GM12878 (cell line): ENCODE data around the gene PPP1CC. TPM values are rescaled to one million over a fixed set of nuclear protein-coding genes. Genes with fewer than 3 reads are reported as not detected.

Experiments used
- ATAC-seq: fragments of 200-7000 bp; cut with Tn5 transposase; 3 replicates; pipeline ENCODE4 v1.9.1; 2020; ENCODE audit warnings: mild to moderate bottlenecking, moderate library complexity
- BruUV-seq: library from RNA; stranded (reverse); fragments of 400-500 nt; replicated peaks from 2 replicates; lab custom pipeline; 2021; lab: Mats Ljungman, UMichigan
- CTCF ChIA-PET: fragments of 300-600 bp; sonication (Branson Sonifier 250); formaldehyde crosslinking; extraction: SDS; loops from one replicate; lab custom pipeline; 2021; ENCODE audit warnings: inconsistent platforms; lab: Yijun Ruan, JAX
- POLR2A ChIA-PET: fragments of 350-600 bp; formaldehyde crosslinking; extraction: SDS; loops from one replicate; lab custom pipeline; 2021; ENCODE audit warnings: inconsistent platforms; lab: Charles Lee
- RAD21 ChIA-PET: fragments of 300-600 bp; sonication (Branson Sonifier 250); formaldehyde crosslinking; loops from one replicate; lab custom pipeline; 2023; ENCODE audit warnings: antibody characterized with exemption; ENCODE audit not compliant: unreplicated experiment; lab: Charles Lee
- SMC1A ChIA-PET: fragments of 300-600 bp; sonication (Branson Sonifier 250); formaldehyde crosslinking; loops from one replicate; lab custom pipeline; 2023; ENCODE audit not compliant: unreplicated experiment, uncharacterized antibody; lab: Charles Lee
- DNase-seq: peaks from one replicate; pipeline ENCODE4 v3.0.0-alpha.2; 2011; ENCODE audit warnings: low read depth, low spot score
- FAIRE-seq: peaks from 3 replicates; lab custom pipeline; 2011; peaks lifted over from hg19 to GRCh38; lab: Jason Lieb, UNC
- H2AFZ ChIP-seq: 2 replicates; pipeline ENCODE4 v1.6.0; 2011; ENCODE audit warnings: low read depth, low read length, control low read depth; ENCODE audit not compliant: control insufficient read depth
- H3K27ac ChIP-seq: 2 replicates; pipeline ENCODE4 v1.5.1; 2011; ENCODE audit warnings: control low read depth; ENCODE audit not compliant: control insufficient read depth, insufficient read depth
- H3K27me3 ChIP-seq, 2 experiments: replicated peaks in 1 of 2; 2 replicates each; pipeline versions ENCODE4 v1.6.0 to v1.6.1; 2011; ENCODE audit warnings: low read length in 1 of 2; ENCODE audit not compliant: control insufficient read depth in 2 of 2, insufficient read depth in 2 of 2
- H3K36me3 ChIP-seq, 2 experiments: 2 replicates each; pipeline ENCODE4 v1.5.1; 2011; ENCODE audit warnings: low read length in 1 of 2; ENCODE audit not compliant: control insufficient read depth in 2 of 2, insufficient read depth in 2 of 2
- H3K4me1 ChIP-seq: 2 replicates; pipeline ENCODE4 v1.6.1; 2011; ENCODE audit warnings: mild to moderate bottlenecking, low read length, moderate library complexity, mixed read lengths; ENCODE audit not compliant: control insufficient read depth, insufficient read depth
- H3K4me2 ChIP-seq: 2 replicates; pipeline ENCODE4 v1.6.0; 2011; ENCODE audit warnings: control low read depth; ENCODE audit not compliant: control insufficient read depth, insufficient read depth
- H3K4me3 ChIP-seq: fragments of 200-600 bp; sonication (generic); 2 replicates; pipeline ENCODE4 v1.5.1; 2016
- H3K79me2 ChIP-seq: 2 replicates; pipeline ENCODE4 v1.6.0; 2011; ENCODE audit warnings: low read length; ENCODE audit not compliant: control insufficient read depth, insufficient read depth
- H3K9ac ChIP-seq: 2 replicates; pipeline ENCODE4 v1.8.0; 2011; ENCODE audit warnings: low read length, control low read depth, mixed read lengths; ENCODE audit not compliant: control insufficient read depth, insufficient read depth
- H3K9me3 ChIP-seq: replicated peaks from 3 replicates; pipeline ENCODE4 v1.5.1; 2011; ENCODE audit warnings: mild to moderate bottlenecking, low read length; ENCODE audit not compliant: control insufficient read depth, insufficient read depth
- H4K20me1 ChIP-seq: 2 replicates; pipeline ENCODE4 v1.6.0; 2011; ENCODE audit not compliant: control insufficient read depth, insufficient read depth
- CBFB ChIP-seq: IDR thresholded peaks from 2 replicates; pipeline ENCODE4 v1.6.1; 2016; ENCODE audit warnings: antibody characterized with exemption, low read depth
- MTA3 ChIP-seq: IDR thresholded peaks from 2 replicates; pipeline ENCODE4 v1.6.1; 2012; ENCODE audit warnings: low read length, inconsistent platforms, borderline replicate concordance
- POLR2AphosphoS5 ChIP-seq: IDR thresholded peaks from 2 replicates; pipeline ENCODE4 v1.6.1; 2011; ENCODE audit warnings: mild to moderate bottlenecking, low read length, inconsistent platforms
- STAT1 ChIP-seq: fragments of 450-650 bp; conservative IDR thresholded peaks from 2 replicates; pipeline ENCODE4 v1.6.1; 2014; ENCODE audit warnings: antibody characterized with exemption, mild to moderate bottlenecking
- ZNF207 ChIP-seq: fragments of 450-650 bp; IDR thresholded peaks from 2 replicates; pipeline ENCODE4 v1.6.1; 2014; ENCODE audit warnings: antibody characterized with exemption, mild to moderate bottlenecking, borderline replicate concordance
- WGBS: methylation state at CpG from one replicate; pipeline ENCODE4 v1.1.6; 2016; ENCODE audit warnings: low lambda C conversion rate; ENCODE audit not compliant: insufficient replicate concordance, insufficient coverage; ENCODE audit errors: missing lambda C conversion rate; 5-methylcytosine and 5-hydroxymethylcytosine counted together
- in situ Hi-C: fragments of 300-500 bp; cut with MboI; formaldehyde crosslinking; loops from 9 replicates; pipeline ENCODE4 v1.14.3; 2018; ENCODE audit warnings: mixed read lengths
- intact Hi-C: fragments of 100-400 bp; cut with micrococcal nuclease; formaldehyde crosslinking; loops from one replicate; pipeline ENCODE4 v1.14.2; 2022; ENCODE audit not compliant: unreplicated experiment
- polyA plus RNA-seq, 11 experiments: library from polyadenylated mRNA; depleted of rRNA in 4 of 11; unstranded in 6 of 11; stranded (reverse) in 5 of 11; fragments of >200 nt; fragmentation: Nextera tagmentation in 4 of 11; fragmentation: Illumina TruSeq in 1 of 11; extraction: Ambion mirVana in 4 of 11; extraction: Trizol in 1 of 11; gene quantifications; 1 replicate in 1 of 11; 2 replicates in 10 of 11; pipeline versions ENCODE4 v1.2.1 to v1.2.3, GENCODE V29; 2011 to 2016; ENCODE audit warnings: inconsistent platforms in 2 of 11, missing spikeins in 2 of 11, low read depth in 1 of 11
- total RNA-seq, 4 experiments: library from RNA; depleted of rRNA in 3 of 4; stranded (reverse); fragments of >200 nt in 3 of 4; fragmentation: Illumina TruSeq in 1 of 4; extraction: Trizol in 1 of 4; gene quantifications; 2 replicates each; pipeline versions ENCODE4 v1.2.1 to v1.2.3, GENCODE V29; 2013 to 2021

Gene PPP1CC
- total and polyA plus RNA-seq, 10 of the 15 experiments (the other 5 are each of a cell fraction or from before 2014, with no cell fraction given) = 64.4 to 279 (median 157) TPM

GRCh38 chr12:110744151-110744571, 1.5 kb upstream of the PPP1CC start:
- Histone ChIP-seq H3K4me2 (no peak overlapping the region), H3K79me2 (peaks cover 36% of the 10 kb centered on the region), H3K9ac (no peak overlapping the region), H4K20me1 (no peaks in the 10 kb centered on the region; the same call in 1 of the 2 replicates), H3K27ac (no peak overlapping the region), H3K4me3 (no peak overlapping the region), H3K36me3 (no peaks in the 10 kb centered on the region), H3K4me1 (0 out of 2 replicates have a peak, but pooled peaks cover 3% of the 10 kb centered on the region), H3K27me3 (no peaks in the 10 kb centered on the region), H2AFZ (no peak overlapping the region), H3K9me3 (no peaks in the 10 kb centered on the region)
- ChIA-PET RAD21 (no interaction called here), POLR2A (interaction anchor here (0.6 to 1.5 kb wide), 3 partner anchors 13 to 66 kb away, joined by 3 to 4 read pairs (median 4); no protein-coding TSS in a partner anchor), CTCF (interaction anchor here (0.5 to 0.6 kb wide), 2 partner anchors 659 to 708 kb away, joined by 3 to 5 read pairs; no protein-coding TSS in a partner anchor), SMC1A (interaction anchor here (1.0 to 1.5 kb wide), 3 partner anchors 12 to 39 kb away, joined by 3 read pairs; no protein-coding TSS in a partner anchor)
- in situ Hi-C loops = no loop called here
- 99% methylated on average over 4 of the region's 4 CpGs for WGBS
- intact Hi-C loops = no loop called here
- TF ChIP-seq CBFB (no peak), MTA3 (no peak)
- ATAC-seq = no peak
- no peak for FAIRE-seq
- no TSS peak for BruUV-seq
- DNase-seq = no peak

- DNase-seq (no peak), ATAC-seq (no peak), FAIRE-seq (no peak)
- in situ Hi-C loops = no loop called here
- H3K4me3 ChIP-seq = peak overlapping the region; percentile 59; the same call in 1 of the 2 replicates
- no peak overlapping the region for H3K27ac ChIP-seq
- H3K27me3 ChIP-seq = no peaks in the 10 kb centered on the region
- H3K36me3 ChIP-seq = no peaks in the 10 kb centered on the region
- RAD21 ChIA-PET = no interaction called here
- H3K4me1 ChIP-seq = peaks cover 3% of the 10 kb centered on the region; the same call in 1 of the 2 replicates
- POLR2A ChIA-PET = interaction anchor here (0.6 to 1.5 kb wide), 4 partner anchors 12 to 193 kb away, joined by 3 to 7 read pairs (median 4); no protein-coding TSS in a partner anchor
- no peak overlapping the region for H2AFZ ChIP-seq
- SMC1A ChIA-PET = interaction anchor here (1.0 to 1.5 kb wide), 3 partner anchors 13 to 39 kb away, joined by 3 read pairs; no protein-coding TSS in a partner anchor
- H3K9ac ChIP-seq = no peak overlapping the region
- H4K20me1 ChIP-seq = peaks cover 4% of the 10 kb centered on the region; the same call in 1 of the 2 replicates
- H3K9me3 ChIP-seq = no peaks in the 10 kb centered on the region
- 0 out of 2 replicates have a peak overlapping the region, but pooled peaks have one; percentile 72 for H3K4me2 ChIP-seq
- H3K79me2 ChIP-seq = peaks cover 41% of the 10 kb centered on the region
- intact Hi-C loops = loop anchor here (2.0 kb wide), 1 partner anchor 83 kb away; no protein-coding TSS in a partner anchor
- TF ChIP-seq POLR2AphosphoS5 = no peak
- TF ChIP-seq STAT1 = no peak
- no peak for TF ChIP-seq ZNF207
- TF ChIP-seq, all 136 proteins: peak for 0
- 86% methylated on average over 26 of the region's 26 CpGs for WGBS
- CTCF ChIA-PET = interaction anchor here (0.6 to 1.3 kb wide), 2 partner anchors 12 to 349 kb away, joined by 3 read pairs; no protein-coding TSS in a partner anchor
- TSS peak; percentile 94 for BruUV-seq
Measured at GRCh38 chr12:110743571-110744093, 941 bp upstream of the PPP1CC start.
